HEK293 (cell line): ENCODE data around the gene GOLGA3.

Experiments used
- GLIS2 ChIP-seq: fragments of 450-650 bp; formaldehyde crosslinking; IDR thresholded peaks from 2 replicates; pipeline ENCODE4 v1.5.1; 2016; ENCODE audit warnings: missing biosample characterization, missing genetic modification characterization
- HOXA7 ChIP-seq: sonication (generic); formaldehyde crosslinking; IDR thresholded peaks from 2 replicates; pipeline ENCODE4 v1.8.1; 2022; ENCODE audit warnings: missing genetic modification reagents, borderline replicate concordance
- HOXC10 ChIP-seq: sonication (generic); formaldehyde crosslinking; IDR thresholded peaks from 2 replicates; pipeline ENCODE4 v1.8.1; 2023; ENCODE audit warnings: mild to moderate bottlenecking, missing genetic modification reagents
- KLF9 ChIP-seq: fragments of 450-650 bp; formaldehyde crosslinking; IDR thresholded peaks from 2 replicates; pipeline ENCODE4 v1.5.1; 2016; ENCODE audit warnings: missing biosample characterization, missing genetic modification characterization, low read depth
- OVOL3 ChIP-seq: fragments of 450-650 bp; formaldehyde crosslinking; IDR thresholded peaks from 2 replicates; pipeline ENCODE4 v1.5.1; 2016; ENCODE audit warnings: missing biosample characterization, missing genetic modification characterization
- PRDM1 ChIP-seq: fragments of 450-650 bp; formaldehyde crosslinking; IDR thresholded peaks from 2 replicates; pipeline ENCODE4; 2016; ENCODE audit warnings: missing biosample characterization, missing genetic modification characterization
- SCRT2 ChIP-seq: fragments of 450-650 bp; formaldehyde crosslinking; IDR thresholded peaks from 2 replicates; pipeline ENCODE4 v1.5.1; 2016; ENCODE audit warnings: missing biosample characterization, missing genetic modification characterization
- ZBTB8A ChIP-seq: fragments of 450-650 bp; formaldehyde crosslinking; IDR thresholded peaks from 2 replicates; pipeline ENCODE4 v1.5.1; 2016; ENCODE audit warnings: missing biosample characterization, missing genetic modification characterization
- ZEB2 ChIP-seq: fragments of 450-650 bp; formaldehyde crosslinking; IDR thresholded peaks from 2 replicates; pipeline ENCODE4 v1.5.1; 2016; ENCODE audit warnings: missing biosample characterization, missing genetic modification characterization
- ZNF10 ChIP-seq: fragments of 450-650 bp; formaldehyde crosslinking; IDR thresholded peaks from 2 replicates; pipeline ENCODE4 v1.5.1; 2017; ENCODE audit warnings: missing biosample characterization, missing genetic modification characterization
- ZNF16 ChIP-seq: fragments of 450-650 bp; formaldehyde crosslinking; IDR thresholded peaks from 2 replicates; pipeline ENCODE4 v1.5.1; 2016; ENCODE audit warnings: low read depth, missing biosample characterization, missing genetic modification characterization
- ZNF184 ChIP-seq: fragments of 450-650 bp; IDR thresholded peaks from 2 replicates; pipeline ENCODE4 v1.5.1; 2018; ENCODE audit warnings: missing biosample characterization, mild to moderate bottlenecking, missing genetic modification characterization
- ZNF354C ChIP-seq: fragments of 450-650 bp; formaldehyde crosslinking; IDR thresholded peaks from 2 replicates; pipeline ENCODE4 v1.5.1; 2016; ENCODE audit warnings: missing biosample characterization, missing genetic modification characterization, low read depth, borderline replicate concordance
- ZNF501 ChIP-seq: fragments of 450-650 bp; formaldehyde crosslinking; IDR thresholded peaks from 2 replicates; pipeline ENCODE4 v1.5.1; 2016; ENCODE audit warnings: missing biosample characterization, missing genetic modification characterization
- ZNF510 ChIP-seq: fragments of 450-650 bp; formaldehyde crosslinking; IDR thresholded peaks from 2 replicates; pipeline ENCODE4 v1.5.1; 2018; ENCODE audit warnings: mild to moderate bottlenecking, missing genetic modification characterization, missing biosample characterization; ENCODE audit not compliant: insufficient replicate concordance
- ZNF555 ChIP-seq: fragments of 450-650 bp; formaldehyde crosslinking; conservative IDR thresholded peaks from 2 replicates; pipeline ENCODE4 v1.5.1; 2017; ENCODE audit warnings: missing biosample characterization, mild to moderate bottlenecking, missing genetic modification characterization, inconsistent platforms
- ZNF837 ChIP-seq: fragments of 450-650 bp; formaldehyde crosslinking; IDR thresholded peaks from 2 replicates; pipeline ENCODE4 v1.5.1; 2016; ENCODE audit warnings: missing biosample characterization, missing genetic modification characterization
- ZNF843 ChIP-seq: fragments of 450-650 bp; formaldehyde crosslinking; IDR thresholded peaks from 2 replicates; pipeline ENCODE4 v1.5.1; 2016; ENCODE audit warnings: missing biosample characterization, missing genetic modification characterization
- ZXDB ChIP-seq: fragments of 450-650 bp; formaldehyde crosslinking; IDR thresholded peaks from 2 replicates; pipeline ENCODE4 v1.5.1; 2016; ENCODE audit warnings: missing biosample characterization, missing genetic modification characterization
- TF ChIP-seq, protein P1 (sequence below): fragments of 450-650 bp; formaldehyde crosslinking; conservative IDR thresholded peaks from 2 replicates; pipeline ENCODE4 v1.5.1; 2016; ENCODE audit warnings: low read depth, missing biosample characterization, missing genetic modification characterization
- TF ChIP-seq, protein P2 (sequence below): fragments of 450-650 bp; formaldehyde crosslinking; IDR thresholded peaks from 2 replicates; pipeline ENCODE4 v1.5.1; 2016; ENCODE audit warnings: missing biosample characterization, missing genetic modification characterization
- TF ChIP-seq, protein P3 (sequence below): fragments of 450-650 bp; IDR thresholded peaks from 2 replicates; pipeline ENCODE4 v1.5.1; 2018; ENCODE audit warnings: missing biosample characterization, missing genetic modification characterization
- TF ChIP-seq, protein P4 (sequence below): fragments of 450-650 bp; formaldehyde crosslinking; conservative IDR thresholded peaks from 2 replicates; pipeline ENCODE4 v1.5.1; 2016; ENCODE audit warnings: low read depth, missing biosample characterization, missing genetic modification characterization
- TF ChIP-seq, protein P5 (sequence below): fragments of 450-650 bp; formaldehyde crosslinking; IDR thresholded peaks from 2 replicates; pipeline ENCODE4 v1.5.1; 2017; ENCODE audit warnings: missing biosample characterization, missing genetic modification characterization

GOLGA3 gene

DNA sequence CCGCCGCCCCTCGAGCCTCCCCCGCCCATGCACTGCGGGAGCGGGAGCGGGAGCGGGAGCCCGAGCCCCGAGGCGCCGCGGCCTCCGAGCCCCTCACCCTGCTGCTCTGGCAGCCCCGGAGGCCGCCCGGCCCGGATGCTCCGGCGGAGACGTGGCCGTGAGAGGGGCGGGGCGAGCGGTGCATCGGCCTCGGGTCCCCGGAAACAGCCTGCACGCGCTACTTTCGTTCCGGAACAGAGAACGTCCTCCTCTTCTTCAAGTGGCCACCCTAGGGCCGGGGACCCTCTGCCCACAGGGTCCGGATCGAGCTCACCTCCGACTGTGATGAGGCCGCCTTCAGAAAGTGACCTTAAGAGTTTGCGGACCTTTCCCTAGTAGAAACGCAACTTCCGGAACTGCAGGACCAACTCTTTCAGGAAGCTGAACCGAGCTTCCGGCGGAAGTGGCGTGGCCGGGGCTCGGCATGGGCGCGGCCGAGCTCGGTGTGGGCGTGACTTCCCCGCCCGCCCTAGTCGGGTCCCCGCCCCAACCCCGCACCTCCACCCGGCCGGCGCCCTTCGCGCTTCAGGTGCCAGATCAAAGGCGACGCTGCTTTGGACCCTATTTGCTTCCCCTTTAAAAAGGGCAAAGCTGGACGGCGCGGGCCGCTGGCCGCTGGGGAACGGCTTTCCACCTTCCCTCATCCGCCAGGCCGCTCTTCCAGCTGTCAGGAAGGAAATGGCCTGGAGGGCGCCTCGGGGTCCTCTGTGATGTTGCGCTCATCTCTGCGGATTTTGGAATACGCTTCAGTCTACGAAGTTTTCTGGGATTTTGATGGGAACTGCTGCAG, at the start of gene GOLGA3 (continued):
- peak; percentile 90; the same call in 1 of the 2 replicates for TF ChIP-seq ZNF837 (tag by site-specific recombination)
- no peak for TF ChIP-seq HOXA7 (CRISPR knock-in tag)
- TF ChIP-seq ZEB2 (tag by site-specific recombination) = peak; percentile 97
- TF ChIP-seq HOXC10 (CRISPR knock-in tag) = 0 out of 2 replicates have a peak, but pooled peaks have one; percentile 65
- TF ChIP-seq, protein P1, sequence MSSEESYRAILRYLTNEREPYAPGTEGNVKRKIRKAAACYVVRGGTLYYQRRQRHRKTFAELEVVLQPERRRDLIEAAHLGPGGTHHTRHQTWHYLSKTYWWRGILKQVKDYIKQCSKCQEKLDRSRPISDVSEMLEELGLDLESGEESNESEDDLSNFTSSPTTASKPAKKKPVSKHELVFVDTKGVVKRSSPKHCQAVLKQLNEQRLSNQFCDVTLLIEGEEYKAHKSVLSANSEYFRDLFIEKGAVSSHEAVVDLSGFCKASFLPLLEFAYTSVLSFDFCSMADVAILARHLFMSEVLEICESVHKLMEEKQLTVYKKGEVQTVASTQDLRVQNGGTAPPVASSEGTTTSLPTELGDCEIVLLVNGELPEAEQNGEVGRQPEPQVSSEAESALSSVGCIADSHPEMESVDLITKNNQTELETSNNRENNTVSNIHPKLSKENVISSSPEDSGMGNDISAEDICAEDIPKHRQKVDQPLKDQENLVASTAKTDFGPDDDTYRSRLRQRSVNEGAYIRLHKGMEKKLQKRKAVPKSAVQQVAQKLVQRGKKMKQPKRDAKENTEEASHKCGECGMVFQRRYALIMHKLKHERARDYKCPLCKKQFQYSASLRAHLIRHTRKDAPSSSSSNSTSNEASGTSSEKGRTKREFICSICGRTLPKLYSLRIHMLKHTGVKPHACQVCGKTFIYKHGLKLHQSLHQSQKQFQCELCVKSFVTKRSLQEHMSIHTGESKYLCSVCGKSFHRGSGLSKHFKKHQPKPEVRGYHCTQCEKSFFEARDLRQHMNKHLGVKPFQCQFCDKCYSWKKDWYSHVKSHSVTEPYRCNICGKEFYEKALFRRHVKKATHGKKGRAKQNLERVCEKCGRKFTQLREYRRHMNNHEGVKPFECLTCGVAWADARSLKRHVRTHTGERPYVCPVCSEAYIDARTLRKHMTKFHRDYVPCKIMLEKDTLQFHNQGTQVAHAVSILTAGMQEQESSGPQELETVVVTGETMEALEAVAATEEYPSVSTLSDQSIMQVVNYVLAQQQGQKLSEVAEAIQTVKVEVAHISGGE (tag by site-specific recombination) = peak; percentile 100
- no peak for TF ChIP-seq ZNF354C (tag by site-specific recombination)
- peak; percentile 66; the same call in 1 of the 2 replicates for TF ChIP-seq ZBTB8A
- TF ChIP-seq KLF9 (tag by site-specific recombination) = peak; percentile 99
- TF ChIP-seq ZNF843 (tag by site-specific recombination) = peak; percentile 82
- TF ChIP-seq, protein P2, sequence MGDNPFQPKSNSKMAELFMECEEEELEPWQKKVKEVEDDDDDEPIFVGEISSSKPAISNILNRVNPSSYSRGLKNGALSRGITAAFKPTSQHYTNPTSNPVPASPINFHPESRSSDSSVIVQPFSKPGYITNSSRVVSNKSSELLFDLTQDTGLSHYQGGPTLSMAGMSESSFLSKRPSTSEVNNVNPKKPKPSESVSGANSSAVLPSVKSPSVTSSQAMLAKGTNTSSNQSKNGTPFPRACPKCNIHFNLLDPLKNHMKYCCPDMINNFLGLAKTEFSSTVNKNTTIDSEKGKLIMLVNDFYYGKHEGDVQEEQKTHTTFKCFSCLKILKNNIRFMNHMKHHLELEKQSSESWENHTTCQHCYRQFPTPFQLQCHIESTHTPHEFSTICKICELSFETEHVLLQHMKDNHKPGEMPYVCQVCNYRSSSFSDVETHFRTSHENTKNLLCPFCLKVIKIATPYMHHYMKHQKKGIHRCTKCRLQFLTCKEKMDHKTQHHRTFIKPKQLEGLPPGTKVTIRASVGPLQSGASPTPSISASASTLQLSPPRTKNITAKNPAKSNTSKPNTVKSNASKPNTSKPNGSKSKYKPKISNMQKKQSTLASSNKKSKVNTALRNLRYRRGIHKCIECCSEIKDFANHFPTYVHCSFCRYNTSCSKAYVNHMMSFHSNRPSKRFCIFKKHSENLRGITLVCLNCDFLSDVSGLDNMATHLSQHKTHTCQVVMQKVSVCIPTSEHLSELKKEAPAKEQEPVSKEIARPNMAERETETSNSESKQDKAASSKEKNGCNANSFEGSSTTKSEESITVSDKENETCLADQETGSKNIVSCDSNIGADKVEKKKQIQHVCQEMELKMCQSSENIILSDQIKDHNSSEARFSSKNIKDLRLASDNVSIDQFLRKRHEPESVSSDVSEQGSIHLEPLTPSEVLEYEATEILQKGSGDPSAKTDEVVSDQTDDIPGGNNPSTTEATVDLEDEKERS (tag by site-specific recombination) = 0 out of 2 replicates have a peak, but pooled peaks have one; percentile 18
- TF ChIP-seq SCRT2 = peak; percentile 54
- TF ChIP-seq ZNF501 (tag by site-specific recombination) = peak; percentile 99
- peak; percentile 94 for TF ChIP-seq OVOL3
- TF ChIP-seq, protein P3, sequence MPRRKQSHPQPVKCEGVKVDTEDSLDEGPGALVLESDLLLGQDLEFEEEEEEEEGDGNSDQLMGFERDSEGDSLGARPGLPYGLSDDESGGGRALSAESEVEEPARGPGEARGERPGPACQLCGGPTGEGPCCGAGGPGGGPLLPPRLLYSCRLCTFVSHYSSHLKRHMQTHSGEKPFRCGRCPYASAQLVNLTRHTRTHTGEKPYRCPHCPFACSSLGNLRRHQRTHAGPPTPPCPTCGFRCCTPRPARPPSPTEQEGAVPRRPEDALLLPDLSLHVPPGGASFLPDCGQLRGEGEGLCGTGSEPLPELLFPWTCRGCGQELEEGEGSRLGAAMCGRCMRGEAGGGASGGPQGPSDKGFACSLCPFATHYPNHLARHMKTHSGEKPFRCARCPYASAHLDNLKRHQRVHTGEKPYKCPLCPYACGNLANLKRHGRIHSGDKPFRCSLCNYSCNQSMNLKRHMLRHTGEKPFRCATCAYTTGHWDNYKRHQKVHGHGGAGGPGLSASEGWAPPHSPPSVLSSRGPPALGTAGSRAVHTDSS (tag by site-specific recombination) = peak; percentile 74
- 0 out of 2 replicates have a peak, but pooled peaks have one; percentile 17 for TF ChIP-seq GLIS2 (tag by site-specific recombination)
- 0 out of 2 replicates have a peak, but pooled peaks have one; percentile 45 for TF ChIP-seq ZNF10 (tag by site-specific recombination)
- TF ChIP-seq ZNF184 (tag by site-specific recombination) = peak; percentile 88
- TF ChIP-seq, protein P4, sequence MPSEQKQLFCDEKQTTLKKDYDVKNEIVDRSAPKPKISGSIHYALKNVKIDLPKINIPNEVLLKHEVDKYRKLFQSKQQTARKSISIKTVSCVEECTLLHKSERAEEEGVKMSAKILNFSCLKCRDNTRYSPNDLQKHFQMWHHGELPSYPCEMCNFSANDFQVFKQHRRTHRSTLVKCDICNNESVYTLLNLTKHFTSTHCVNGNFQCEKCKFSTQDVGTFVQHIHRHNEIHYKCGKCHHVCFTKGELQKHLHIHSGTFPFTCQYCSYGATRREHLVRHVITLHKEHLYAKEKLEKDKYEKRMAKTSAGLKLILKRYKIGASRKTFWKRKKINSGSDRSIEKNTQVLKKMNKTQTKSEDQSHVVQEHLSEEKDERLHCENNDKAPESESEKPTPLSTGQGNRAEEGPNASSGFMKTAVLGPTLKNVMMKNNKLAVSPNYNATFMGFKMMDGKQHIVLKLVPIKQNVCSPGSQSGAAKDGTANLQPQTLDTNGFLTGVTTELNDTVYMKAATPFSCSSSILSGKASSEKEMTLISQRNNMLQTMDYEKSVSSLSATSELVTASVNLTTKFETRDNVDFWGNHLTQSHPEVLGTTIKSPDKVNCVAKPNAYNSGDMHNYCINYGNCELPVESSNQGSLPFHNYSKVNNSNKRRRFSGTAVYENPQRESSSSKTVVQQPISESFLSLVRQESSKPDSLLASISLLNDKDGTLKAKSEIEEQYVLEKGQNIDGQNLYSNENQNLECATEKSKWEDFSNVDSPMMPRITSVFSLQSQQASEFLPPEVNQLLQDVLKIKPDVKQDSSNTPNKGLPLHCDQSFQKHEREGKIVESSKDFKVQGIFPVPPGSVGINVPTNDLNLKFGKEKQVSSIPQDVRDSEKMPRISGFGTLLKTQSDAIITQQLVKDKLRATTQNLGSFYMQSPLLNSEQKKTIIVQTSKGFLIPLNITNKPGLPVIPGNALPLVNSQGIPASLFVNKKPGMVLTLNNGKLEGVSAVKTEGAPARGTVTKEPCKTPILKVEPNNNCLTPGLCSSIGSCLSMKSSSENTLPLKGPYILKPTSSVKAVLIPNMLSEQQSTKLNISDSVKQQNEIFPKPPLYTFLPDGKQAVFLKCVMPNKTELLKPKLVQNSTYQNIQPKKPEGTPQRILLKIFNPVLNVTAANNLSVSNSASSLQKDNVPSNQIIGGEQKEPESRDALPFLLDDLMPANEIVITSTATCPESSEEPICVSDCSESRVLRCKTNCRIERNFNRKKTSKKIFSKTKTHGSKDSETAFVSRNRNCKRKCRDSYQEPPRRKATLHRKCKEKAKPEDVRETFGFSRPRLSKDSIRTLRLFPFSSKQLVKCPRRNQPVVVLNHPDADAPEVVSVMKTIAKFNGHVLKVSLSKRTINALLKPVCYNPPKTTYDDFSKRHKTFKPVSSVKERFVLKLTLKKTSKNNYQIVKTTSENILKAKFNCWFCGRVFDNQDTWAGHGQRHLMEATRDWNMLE (tag by site-specific recombination) = peak; percentile 100
- no peak for TF ChIP-seq ZNF510
- peak; percentile 99 for TF ChIP-seq ZXDB
- TF ChIP-seq, protein P5, sequence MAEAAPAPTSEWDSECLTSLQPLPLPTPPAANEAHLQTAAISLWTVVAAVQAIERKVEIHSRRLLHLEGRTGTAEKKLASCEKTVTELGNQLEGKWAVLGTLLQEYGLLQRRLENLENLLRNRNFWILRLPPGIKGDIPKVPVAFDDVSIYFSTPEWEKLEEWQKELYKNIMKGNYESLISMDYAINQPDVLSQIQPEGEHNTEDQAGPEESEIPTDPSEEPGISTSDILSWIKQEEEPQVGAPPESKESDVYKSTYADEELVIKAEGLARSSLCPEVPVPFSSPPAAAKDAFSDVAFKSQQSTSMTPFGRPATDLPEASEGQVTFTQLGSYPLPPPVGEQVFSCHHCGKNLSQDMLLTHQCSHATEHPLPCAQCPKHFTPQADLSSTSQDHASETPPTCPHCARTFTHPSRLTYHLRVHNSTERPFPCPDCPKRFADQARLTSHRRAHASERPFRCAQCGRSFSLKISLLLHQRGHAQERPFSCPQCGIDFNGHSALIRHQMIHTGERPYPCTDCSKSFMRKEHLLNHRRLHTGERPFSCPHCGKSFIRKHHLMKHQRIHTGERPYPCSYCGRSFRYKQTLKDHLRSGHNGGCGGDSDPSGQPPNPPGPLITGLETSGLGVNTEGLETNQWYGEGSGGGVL (tag by site-specific recombination) = no peak
- TF ChIP-seq PRDM1 (tag by site-specific recombination) = 0 out of 2 replicates have a peak, but pooled peaks have one; percentile 16
- no peak for TF ChIP-seq ZNF555 (tag by site-specific recombination)
- TF ChIP-seq ZNF16 = no peak
